ENCODE results near the gene WNK1.
A peak's percentile ranks its signal among the peaks of the same experiment; 100 is the strongest.
"Not testable (repeated sequence)": the region's sequence is repeated elsewhere in the genome, so short reads cannot be mapped to it uniquely, and the experiment has no call there.

Gene WNK1

DNA sequence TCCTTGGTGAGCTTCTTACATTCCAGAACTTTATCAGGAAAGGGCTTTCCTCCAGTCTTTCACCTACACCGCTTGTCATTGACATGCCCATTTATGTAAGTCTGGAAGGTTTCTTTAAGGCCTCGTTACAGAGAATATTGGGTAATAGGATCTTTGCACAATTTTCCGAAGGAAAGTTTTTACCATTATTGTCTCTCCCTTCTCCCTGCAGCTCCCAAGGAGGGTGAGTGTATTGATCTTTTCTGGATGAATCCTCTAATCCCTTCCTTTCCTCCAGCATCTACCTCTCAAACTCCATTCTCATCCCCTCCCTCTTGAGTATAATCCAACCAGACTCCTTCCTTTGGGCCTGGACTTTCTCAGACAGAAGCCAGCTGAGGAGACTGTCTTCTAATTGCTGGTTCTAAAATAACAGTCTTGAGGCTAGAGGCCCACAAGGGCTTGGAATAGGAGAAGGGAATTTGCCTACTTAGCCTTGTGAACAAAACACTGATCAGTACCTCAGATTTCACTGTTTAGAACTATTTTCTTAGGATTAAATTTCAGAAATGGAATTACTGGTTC lies 21.8 kb downstream of the WNK1 start:
- DNase-seq (ENCODE audit: low read depth) = no peak
- TF ChIP-seq, protein P1, sequence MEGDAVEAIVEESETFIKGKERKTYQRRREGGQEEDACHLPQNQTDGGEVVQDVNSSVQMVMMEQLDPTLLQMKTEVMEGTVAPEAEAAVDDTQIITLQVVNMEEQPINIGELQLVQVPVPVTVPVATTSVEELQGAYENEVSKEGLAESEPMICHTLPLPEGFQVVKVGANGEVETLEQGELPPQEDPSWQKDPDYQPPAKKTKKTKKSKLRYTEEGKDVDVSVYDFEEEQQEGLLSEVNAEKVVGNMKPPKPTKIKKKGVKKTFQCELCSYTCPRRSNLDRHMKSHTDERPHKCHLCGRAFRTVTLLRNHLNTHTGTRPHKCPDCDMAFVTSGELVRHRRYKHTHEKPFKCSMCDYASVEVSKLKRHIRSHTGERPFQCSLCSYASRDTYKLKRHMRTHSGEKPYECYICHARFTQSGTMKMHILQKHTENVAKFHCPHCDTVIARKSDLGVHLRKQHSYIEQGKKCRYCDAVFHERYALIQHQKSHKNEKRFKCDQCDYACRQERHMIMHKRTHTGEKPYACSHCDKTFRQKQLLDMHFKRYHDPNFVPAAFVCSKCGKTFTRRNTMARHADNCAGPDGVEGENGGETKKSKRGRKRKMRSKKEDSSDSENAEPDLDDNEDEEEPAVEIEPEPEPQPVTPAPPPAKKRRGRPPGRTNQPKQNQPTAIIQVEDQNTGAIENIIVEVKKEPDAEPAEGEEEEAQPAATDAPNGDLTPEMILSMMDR (conservative IDR thresholded peaks at IDR 0.05; ENCODE audit: low read length) = no peak

DNA sequence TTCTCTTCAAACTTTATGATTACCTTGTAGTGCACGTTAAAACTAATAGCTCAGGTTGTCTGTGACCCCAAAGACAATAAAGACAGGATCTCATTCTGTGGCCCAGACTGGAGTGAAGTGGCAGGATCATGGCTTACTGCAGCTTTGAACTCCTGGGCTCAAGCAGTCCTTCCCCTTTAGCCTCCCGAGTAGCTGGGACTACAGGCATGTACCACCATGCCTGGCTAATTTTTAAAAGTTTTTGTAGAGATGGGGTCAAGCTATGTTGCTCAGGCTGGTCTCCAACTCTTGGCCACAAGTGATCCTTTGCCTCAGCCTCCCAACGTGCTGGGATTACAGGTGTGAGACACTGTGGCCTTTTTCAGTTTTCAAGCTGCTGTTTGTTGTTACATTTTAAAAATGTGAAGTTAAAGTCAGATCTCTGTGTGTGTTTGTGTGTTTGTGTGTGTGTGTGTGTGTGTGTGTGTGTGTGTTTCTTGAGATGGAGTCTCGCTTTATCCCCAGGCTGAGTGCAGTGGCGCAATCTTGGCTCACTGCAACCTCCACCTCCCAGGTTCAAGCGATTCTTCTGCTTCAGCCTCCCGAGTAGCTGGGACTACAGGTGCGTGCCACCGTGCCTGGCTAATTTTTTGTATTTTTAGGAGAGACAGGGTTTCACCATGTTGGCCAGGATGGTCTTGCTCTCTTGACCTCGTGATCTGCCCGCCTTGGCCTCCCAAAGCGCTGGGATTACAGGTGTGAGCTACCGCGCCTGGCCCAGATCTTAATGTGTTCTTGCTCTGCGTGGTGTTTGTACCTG lies 23.8 kb downstream of the WNK1 start:
- not testable (repeated sequence) for H3K4me3 ChIP-seq (ENCODE audit: low read length); DNase-seq (ENCODE audit: low read depth)

More for the DNA sequence above, 21.8 kb downstream of the WNK1 start:
- H3K4me3 ChIP-seq (ENCODE audit: low read length) = no peak overlapping the region

DNA sequence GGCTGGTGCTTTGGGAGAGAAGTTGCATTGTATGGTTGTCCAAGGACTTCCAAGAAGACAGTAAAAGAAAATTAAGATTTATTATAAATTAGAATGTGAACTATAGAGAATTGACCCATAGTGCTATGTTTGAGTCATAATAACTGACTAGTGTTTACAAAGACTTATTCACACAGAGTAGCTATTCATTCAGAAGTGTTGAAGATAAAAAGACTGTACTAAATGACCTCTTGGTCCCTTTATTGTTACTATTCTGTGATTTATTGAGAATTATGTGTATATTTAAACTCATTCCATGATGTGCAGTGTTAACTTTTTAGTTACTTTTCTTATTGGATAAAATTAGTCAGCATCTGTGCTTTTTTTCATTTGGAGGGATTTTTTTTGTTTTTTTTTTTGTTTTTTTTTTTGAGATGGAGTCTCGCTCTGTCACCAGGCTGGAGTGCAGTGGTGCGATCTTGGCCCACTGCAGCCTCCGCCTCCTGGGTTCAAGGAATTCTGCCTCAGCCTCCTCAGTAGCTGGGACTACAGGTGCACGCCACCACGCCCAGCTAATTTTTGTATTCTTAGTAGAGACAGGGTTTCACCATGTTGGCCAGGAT lies 24.5 kb downstream of the WNK1 start:
- not testable (repeated sequence) for DNase-seq (ENCODE audit: low read depth); H3K4me3 ChIP-seq (ENCODE audit: low read length)

DNA sequence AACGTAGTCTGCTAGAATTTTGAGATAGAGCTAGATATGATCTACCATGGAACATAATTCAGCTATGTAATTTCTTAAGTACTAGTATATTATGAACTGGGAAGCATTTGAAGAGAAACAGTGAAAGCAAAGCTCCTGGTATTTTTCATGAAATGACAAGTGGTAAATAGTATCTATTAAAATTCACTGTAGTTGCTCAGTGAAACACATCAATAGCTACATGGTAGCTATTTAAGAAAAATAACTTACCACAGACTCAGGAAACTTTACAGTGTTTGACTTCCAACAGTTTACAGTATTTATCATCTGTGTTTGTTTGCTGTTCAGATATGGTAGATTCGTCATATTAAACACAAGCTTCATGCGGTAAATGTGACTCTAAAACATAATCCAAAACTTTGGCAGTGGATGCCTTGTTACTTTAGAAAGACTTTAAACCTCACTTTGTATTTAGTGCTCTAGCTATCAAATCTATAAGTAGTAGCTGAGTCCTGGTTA lies 25.2 kb downstream of the WNK1 start:
- DNase-seq (ENCODE audit: low read depth) = no peak
- TF ChIP-seq, protein P1 (conservative IDR thresholded peaks at IDR 0.05; ENCODE audit: low read length) = no peak
- H3K4me3 ChIP-seq (ENCODE audit: low read length) = no peak overlapping the region

DNA sequence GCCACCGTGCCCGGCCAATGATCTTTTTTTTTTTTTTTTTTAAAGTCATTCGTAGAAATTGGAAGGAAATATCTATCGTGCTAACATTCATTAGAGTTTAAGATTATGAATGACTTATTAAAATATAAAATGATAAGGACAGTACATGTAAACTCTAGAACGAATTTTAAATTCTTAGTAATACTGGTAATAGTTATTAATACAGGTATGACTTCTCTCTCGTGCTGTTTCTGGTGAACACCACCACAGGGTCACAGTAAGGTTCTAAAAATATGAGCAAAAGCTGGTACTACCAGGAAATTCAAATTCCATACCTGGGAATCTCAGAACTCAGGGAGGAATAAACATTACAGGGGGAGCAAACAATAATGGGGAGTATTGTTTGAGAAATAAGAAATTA lies 26.2 kb downstream of the WNK1 start:
- TF ChIP-seq, protein P1 (conservative IDR thresholded peaks at IDR 0.05; ENCODE audit: low read length) = no peak

DNA sequence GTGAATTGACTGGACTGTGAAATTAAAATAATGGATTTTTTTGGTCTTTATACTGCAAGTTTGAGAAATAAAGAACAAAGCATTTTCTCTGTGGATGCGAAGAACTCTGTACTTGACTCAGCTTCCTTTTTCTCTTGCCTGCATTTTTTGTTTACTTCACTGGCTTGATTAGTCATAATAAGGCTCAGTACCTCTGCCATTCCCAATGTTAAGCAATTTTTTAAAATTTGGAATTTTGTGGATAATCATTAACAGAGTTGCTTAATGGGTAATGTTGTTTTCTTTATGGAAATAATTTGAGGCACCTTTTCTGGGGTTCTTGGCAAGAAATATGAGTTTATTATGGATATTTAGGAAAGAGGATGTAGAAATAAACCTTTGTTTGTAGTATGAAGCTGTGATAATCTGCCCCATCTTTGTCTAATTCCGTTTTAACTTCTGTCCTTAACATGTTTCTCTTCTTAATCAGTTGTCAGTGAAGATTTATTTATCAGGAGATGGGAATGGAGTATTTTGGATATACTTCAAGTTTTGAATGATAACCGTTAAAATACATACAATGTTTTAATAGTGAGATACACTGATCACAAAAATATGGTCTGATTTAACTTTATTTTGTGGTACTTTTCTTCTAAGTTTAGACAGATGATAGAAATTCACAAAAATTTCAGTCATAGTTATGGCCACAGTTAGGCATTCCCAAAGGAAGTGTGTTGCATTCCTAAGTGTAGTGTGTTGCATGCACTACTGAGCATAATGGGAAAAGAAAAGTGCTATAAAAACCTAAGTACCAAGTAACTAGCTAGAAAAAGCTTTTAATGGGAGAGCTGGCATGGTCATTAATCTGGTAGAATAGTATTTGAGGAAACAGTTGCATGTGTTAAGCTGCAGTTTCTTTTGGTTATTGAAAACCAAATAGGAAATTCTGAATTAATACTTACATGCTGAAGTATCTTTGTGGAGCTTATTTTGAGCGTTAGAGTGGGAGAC lies 27.7 kb downstream of the WNK1 start:
- DNase-seq (ENCODE audit: low read depth) = peak; percentile 89
- H3K4me3 ChIP-seq (ENCODE audit: low read length) = peak overlapping the region; percentile 25
- TF ChIP-seq, protein P1 (conservative IDR thresholded peaks at IDR 0.05; ENCODE audit: low read length) = no peak

More for the DNA sequence above, 26.2 kb downstream of the WNK1 start:
- H3K4me3 ChIP-seq (ENCODE audit: low read length) = no peak overlapping the region
- DNase-seq (ENCODE audit: low read depth) = no peak

GRCh38 chr12:780750-781379 lies 28.5 kb downstream of the WNK1 start:
- DNase-seq (ENCODE audit: low read depth) = no peak
- no peak overlapping the region for H3K4me3 ChIP-seq (ENCODE audit: low read length)
- TF ChIP-seq, protein P1 (conservative IDR thresholded peaks at IDR 0.05; ENCODE audit: low read length) = no peak

All from AG10803 (cell line).